EH (cell line): Measurements from ENCODE around the gene RADIL.
A peak's percentile ranks its signal among the peaks of the same experiment; 100 is the strongest.

Experiments used
- DNase-seq: peaks from one replicate; pipeline ENCODE4 v3.0.0-alpha.2; 2015; ENCODE audit warnings: low read depth

RADIL gene

DNA sequence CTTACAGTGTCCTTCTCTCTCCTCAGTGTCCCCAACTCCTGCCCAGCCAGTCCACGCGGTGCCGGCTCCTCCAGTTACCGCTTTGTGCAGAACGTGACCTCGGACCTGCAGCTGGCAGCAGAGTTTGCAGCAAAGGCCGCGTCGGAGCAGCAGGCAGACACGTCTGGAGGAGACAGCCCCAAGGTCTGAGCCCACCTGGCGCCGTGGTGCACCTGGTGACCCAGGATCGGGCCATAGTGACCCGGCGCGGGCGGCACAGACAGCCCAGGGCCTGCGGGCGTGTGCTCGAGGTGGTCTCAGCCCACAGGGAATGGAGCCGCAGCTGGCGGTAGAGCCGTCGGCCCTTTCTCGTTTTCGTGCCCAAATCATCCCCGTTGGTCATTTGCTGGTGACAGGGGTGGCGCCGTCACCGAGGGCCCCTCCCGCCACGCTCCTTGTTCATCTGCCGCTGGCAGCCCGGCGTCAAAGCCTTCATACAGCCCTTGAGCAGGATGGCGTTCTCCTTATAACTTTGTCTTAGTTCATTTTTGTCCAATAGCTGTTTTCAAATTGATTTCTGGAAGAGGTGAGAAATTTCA is 129.0 kb downstream of the RADIL start:
- no peak for DNase-seq

DNA sequence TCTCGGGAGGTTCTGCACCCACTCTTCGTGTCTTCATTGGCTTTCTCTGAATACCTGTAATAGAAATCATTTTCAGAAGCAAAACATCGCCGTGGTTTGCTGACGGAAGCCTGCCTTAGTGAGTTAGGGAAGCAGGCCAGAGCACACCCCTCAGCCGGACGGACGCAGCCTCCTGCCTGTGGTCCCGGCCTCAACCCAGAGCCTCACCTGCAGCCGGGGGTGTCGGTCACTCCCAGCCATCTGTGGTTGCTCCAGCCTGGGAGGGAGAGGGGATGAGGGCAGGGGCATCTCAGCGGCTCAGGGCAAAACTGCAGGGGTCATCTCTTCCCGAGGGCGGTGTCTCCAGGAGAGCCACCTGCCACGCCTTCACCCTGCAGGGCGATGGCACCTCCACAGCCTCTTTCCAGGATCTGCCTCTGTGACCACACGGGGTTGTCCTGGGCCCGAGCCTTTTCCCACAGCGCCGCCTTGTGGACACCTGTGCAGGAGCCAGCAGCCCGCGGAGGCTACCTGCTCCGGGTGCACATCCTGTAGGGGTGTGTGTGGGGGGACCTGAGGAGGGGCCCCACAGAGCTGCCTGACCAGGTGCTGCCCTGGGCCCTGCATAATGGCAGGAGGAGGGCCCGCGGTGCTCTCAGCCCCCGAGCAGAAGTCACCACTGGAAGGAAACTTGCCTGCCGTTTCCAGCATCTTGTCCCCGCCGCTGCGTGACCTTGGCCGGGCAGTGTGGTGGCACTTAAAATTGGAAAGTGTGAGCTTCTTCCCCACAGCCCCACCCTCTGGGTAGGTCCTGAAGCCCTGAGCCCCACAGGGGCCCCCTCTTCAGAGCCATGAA is 129.7 kb downstream of the RADIL start:
- peak; percentile 58 for DNase-seq

DNA sequence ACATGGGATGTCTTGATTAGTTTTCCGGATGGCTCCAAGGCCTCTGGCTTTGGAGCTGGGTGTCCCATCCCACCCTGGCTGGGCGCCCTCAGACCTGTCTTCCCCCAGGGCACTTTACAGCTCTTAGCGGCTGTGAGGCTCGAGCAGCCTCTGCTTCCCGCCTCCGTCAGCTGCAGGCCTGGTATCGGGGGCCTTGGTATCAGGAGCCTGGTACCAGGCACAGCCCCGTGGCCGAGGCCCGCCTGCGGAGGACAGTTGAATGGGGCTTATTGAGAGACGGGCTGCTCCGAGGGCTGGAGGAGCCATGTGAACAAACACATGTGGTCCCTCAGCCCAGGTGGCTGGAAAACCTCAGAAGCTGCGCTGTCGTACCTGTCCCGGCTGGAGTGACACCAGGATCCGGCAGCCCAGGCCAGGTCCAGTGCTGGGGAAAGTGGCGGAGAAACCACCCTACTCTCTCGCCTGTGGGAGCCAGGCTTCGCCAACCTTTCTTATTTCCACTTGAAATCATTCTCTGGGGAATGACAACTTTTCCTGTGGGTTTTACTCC is 132.0 kb downstream of the RADIL start:
- no peak for DNase-seq

DNA sequence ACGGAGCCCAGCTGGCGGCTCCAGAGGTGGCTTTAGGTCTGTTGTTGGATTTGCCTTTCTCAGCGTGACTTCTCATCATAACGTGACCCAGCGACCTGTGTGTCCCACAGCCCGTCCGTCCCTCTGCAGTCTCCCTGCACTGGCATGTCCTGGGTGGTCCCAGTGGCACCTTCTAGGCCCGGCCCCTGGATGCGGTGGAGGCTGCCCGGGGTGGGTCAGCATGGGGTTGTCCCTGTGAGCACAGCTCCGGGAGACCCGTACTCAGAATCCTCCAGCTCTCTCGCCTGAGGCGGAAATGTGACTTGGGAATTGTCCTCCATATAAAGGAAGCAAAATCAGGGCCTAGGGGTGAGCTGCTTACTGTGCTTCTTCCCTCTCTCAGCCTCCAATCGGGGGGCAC is 133.7 kb downstream of the RADIL start:
- DNase-seq, result no peak

DNA sequence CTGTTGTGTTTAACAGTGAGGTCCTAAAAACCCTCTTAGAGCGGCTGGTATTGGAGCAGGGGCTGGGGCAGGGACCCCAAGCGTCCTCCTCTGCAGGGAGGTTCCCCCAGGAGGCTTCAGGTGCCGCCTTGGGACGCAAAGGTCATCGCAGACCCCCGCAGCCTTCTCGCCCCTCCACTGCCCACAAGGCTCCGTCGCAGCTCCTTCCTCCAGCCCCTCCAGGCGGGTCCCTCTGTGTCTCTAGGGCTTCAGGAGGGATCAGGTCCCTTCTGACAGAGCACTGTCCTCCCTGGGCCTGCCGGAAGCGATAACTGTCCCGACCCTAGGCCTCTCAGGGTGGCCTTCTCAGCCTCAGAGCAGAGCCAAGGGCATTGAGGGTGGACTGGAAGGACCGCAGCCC is 134.2 kb downstream of the RADIL start:
- DNase-seq, result no peak
